Muscle of leg (tissue), 11 donors: ENCODE data around the gene ITGB6. TPM values are rescaled to one million over a fixed set of nuclear protein-coding genes. Genes with fewer than 3 reads are reported as not detected.
"Not testable (repeated sequence)": the region's sequence is repeated elsewhere in the genome, so short reads cannot be mapped to it uniquely, and the experiment has no call there.

Experiments
- DNase-seq: peaks from one replicate; pipeline ENCODE4 v3.0.0; 2013
- H3K27ac ChIP-seq: one replicate; pipeline ENCODE4 v1.5.1; 2013; ENCODE audit warnings: mild to moderate bottlenecking, low read length, control low read depth
- H3K27me3 ChIP-seq: one replicate; pipeline ENCODE4 v1.6.1; 2013; ENCODE audit warnings: low read length; ENCODE audit not compliant: control insufficient read depth, insufficient read depth
- H3K36me3 ChIP-seq: one replicate; pipeline ENCODE4 v1.6.1; 2013; ENCODE audit warnings: low read length; ENCODE audit not compliant: control insufficient read depth, insufficient read depth
- H3K4me1 ChIP-seq: one replicate; pipeline ENCODE4 v1.6.1; 2013; ENCODE audit warnings: low read length; ENCODE audit not compliant: control insufficient read depth, insufficient read depth
- H3K4me3 ChIP-seq: one replicate; pipeline ENCODE4 v1.5.1; 2013; ENCODE audit warnings: low read length, control low read depth
- H3K9me3 ChIP-seq: replicated peaks from 2 replicates; pipeline ENCODE4 v1.6.1; 2013; ENCODE audit warnings: low read depth, low read length; ENCODE audit not compliant: control insufficient read depth
- WGBS: methylation state at CpG from one replicate; pipeline ENCODE4 v1.1.5; 2013; ENCODE audit warnings: missing lambda C conversion rate; ENCODE audit not compliant: insufficient coverage; 5-methylcytosine and 5-hydroxymethylcytosine counted together
- polyA plus RNA-seq, 8 donors: library from polyadenylated mRNA; unstranded; fragments of 120-200 nt; gene quantifications; one replicate each; pipeline versions ENCODE4 v1.2.1 to v1.2.3, GENCODE V29; 2013; ENCODE audit warnings: inconsistent platforms in 1 of 8, low replicate concordance in 1 of 8; ENCODE audit not compliant: insufficient read length in 8 of 8, insufficient read depth in 1 of 8
- total RNA-seq: library from RNA; stranded (reverse); fragments of 120-200 nt; gene quantifications from one replicate; pipeline ENCODE4 v1.2.4, GENCODE V29; 2013

Gene ITGB6
- total and polyA plus RNA-seq, 9 donors: 31.9 to 60.0 (median 37.7) TPM

DNA sequence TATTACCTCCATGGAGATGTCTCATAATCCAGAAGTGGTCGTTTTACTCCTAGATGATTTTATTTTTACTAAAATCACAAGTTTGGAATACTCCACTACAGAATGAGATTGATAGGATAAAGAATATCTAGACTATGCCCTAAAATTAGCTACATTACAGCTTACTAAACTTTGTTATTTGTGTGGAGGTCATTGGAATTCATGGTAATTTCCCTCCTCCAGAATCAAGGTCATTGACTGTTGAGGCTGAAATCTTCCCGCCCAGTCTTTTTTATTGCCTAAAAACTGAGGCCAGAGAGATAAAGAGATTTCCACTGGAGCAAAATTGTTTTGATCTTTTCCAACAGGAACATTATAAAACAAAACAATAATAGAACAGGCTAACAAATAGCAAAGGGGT, 35.0 kb downstream of the ITGB6 start:
- no peak overlapping the region for H3K27ac ChIP-seq
- H3K4me3 ChIP-seq: no peak overlapping the region
- H3K9me3 ChIP-seq: no peaks in the 10 kb centered on the region
- no CpG with 5 or more reads among the region's 2 CpGs for WGBS
- no peaks in the 10 kb centered on the region for H3K27me3 ChIP-seq
- H3K36me3 ChIP-seq: no peaks in the 10 kb centered on the region
- H3K4me1 ChIP-seq: no peaks in the 10 kb centered on the region
- no peak for DNase-seq

GRCh38 chr2:160157861-160158829, 41.9 kb downstream of the ITGB6 start:
- 52% methylated on average over 7 of the region's 13 CpGs for WGBS
- Histone ChIP-seq H3K27ac (no peak overlapping the region), H3K4me1 (no peaks in the 10 kb centered on the region), H3K27me3 (no peaks in the 10 kb centered on the region), H3K9me3 (no peaks in the 10 kb centered on the region), H3K36me3 (no peaks in the 10 kb centered on the region), H3K4me3 (no peak overlapping the region)
- DNase-seq: peak; percentile 21

- H3K4me1 ChIP-seq: no peaks in the 10 kb centered on the region
- no peaks in the 10 kb centered on the region for H3K27me3 ChIP-seq
- 80% methylated on average over 1 of the region's 2 CpGs for WGBS
- no peaks in the 10 kb centered on the region for H3K9me3 ChIP-seq
- DNase-seq: no peak
- no peak overlapping the region for H3K27ac ChIP-seq
- no peaks in the 10 kb centered on the region for H3K36me3 ChIP-seq
- H3K4me3 ChIP-seq: no peak overlapping the region
Observed at GRCh38 chr2:160156665-160157064, 43.4 kb downstream of the ITGB6 start.

DNA sequence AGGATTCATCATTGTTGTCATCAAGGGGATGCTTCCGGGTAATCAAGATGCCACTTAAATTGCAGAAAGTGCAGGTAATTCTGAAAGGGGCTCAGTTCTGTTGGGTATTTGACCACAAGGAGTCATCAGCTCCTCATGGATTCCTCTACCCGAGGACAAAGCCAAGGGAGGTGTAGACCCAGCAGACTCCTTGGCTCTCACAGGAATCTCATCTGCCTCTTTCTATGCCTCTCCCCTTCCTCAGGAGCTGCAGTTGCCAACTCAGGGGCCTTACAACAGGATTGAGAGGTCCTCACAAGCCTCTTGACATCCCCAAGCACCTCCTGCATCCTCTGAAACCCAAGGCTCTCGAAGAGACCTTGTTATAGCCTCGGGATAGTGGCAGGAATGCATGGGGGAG, 44.0 kb downstream of the ITGB6 start:
- DNase-seq: no peak
- no peaks in the 10 kb centered on the region for H3K27me3 ChIP-seq
- 60% methylated on average over 1 of the region's 4 CpGs for WGBS
- no peaks in the 10 kb centered on the region for H3K36me3 ChIP-seq
- no peak overlapping the region for H3K27ac ChIP-seq
- H3K9me3 ChIP-seq: no peaks in the 10 kb centered on the region
- no peak overlapping the region for H3K4me3 ChIP-seq
- no peaks in the 10 kb centered on the region for H3K4me1 ChIP-seq

DNA sequence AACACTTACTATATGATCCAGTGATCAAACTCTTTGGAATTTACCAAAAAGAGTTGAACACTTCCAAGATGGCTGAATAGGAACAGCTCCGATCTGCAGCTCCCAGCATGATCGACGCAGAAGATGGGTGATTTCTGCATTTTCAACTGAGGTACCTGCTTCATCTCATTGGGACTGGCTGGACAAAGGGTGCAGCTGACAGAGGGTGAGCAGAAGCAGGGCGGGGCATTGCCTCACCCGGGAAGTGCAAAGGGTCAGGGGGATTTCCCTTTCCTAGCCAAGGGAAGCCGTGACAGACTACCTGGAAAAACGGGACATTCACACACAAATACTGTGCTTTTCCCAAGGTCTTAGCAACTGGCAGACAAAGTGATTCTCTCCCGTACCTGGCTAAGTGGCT, 51.7 kb downstream of the ITGB6 start:
- not testable (repeated sequence) for H3K9me3 ChIP-seq, H3K36me3 ChIP-seq, H3K4me1 ChIP-seq, H3K27ac ChIP-seq, H3K4me3 ChIP-seq, H3K27me3 ChIP-seq, DNase-seq
- 74% methylated on average over 6 of the region's 8 CpGs for WGBS

DNA sequence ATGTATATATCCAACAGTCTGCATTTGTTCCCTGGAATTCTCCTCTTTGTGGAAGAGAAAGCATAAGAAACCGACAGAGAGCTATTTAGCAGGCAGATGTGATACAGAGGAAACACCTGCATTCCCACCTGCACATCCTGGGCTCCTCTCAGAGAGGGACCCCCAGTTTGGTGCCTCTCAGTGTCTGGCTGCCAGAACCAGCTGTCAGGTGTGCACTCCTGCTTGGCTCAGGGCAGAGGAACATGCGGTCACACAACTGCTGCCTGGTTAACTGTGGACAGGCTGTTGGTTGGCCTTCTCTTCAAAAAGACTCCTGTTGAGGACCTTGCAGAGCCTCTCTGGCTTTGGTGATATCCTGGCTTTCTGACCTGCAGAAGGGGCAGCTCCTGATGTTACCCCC, 54.6 kb downstream of the ITGB6 start:
- H3K27ac ChIP-seq: no peak overlapping the region
- 55% methylated on average over 1 of the region's 2 CpGs for WGBS
- H3K27me3 ChIP-seq: no peaks in the 10 kb centered on the region
- DNase-seq: no peak
- H3K4me3 ChIP-seq: no peak overlapping the region
- no peaks in the 10 kb centered on the region for H3K4me1 ChIP-seq
- H3K9me3 ChIP-seq: no peaks in the 10 kb centered on the region
- H3K36me3 ChIP-seq: no peaks in the 10 kb centered on the region

- Histone ChIP-seq H3K36me3 (no peaks in the 10 kb centered on the region), H3K27me3 (no peaks in the 10 kb centered on the region), H3K4me3 (no peak overlapping the region), H3K9me3 (no peaks in the 10 kb centered on the region), H3K4me1 (no peaks in the 10 kb centered on the region), H3K27ac (no peak overlapping the region)
- no peak for DNase-seq
- WGBS: 54% methylated on average over 6 of the region's 9 CpGs
Observed at GRCh38 chr2:160144280-160144990, 55.6 kb downstream of the ITGB6 start.

DNA sequence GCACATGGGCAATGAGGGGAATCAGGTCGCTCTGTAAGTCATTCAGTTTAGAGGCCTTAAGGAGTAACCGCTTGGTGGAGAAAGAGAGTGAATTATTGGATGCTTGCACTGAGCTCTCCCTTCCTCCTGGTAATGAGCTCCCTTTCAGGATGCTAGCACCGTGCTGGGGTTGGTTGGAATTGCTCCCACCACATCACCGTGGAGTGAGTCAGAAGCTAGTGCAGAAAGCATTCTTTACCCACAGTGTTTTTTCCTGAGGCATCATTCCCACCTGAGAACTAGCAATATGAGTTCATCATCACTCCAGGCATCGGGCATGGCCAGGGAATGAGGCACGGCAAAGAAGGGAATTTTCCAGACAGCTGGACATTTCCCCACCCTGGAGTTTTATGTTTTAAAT, 57.6 kb downstream of the ITGB6 start:
- DNase-seq: no peak
- no peaks in the 10 kb centered on the region for H3K9me3 ChIP-seq
- H3K4me3 ChIP-seq: no peak overlapping the region
- no peaks in the 10 kb centered on the region for H3K4me1 ChIP-seq
- H3K27ac ChIP-seq: no peak overlapping the region
- 80% methylated on average over 3 of the region's 6 CpGs for WGBS
- H3K36me3 ChIP-seq: peaks cover 3% of the 10 kb centered on the region
- no peaks in the 10 kb centered on the region for H3K27me3 ChIP-seq

DNA sequence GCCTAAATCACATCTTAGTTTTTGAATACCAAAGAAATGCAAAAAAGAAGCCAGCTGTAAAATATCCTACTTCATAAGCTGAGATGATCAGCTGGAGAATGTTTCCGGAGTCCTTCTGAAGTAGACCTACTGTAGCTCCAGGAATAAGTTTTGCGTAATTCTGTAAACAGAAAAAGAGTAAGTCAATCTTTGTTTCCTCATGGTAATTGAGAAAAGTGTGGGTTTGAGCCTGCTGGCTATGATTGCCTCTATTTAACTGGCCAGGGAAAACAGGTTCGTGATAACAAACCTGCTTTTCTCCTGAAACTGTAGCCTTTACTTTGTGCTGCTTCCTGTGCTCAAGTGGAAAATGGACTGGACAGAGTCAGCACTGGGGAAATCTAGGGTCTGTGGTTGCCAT, 58.2 kb downstream of the ITGB6 start:
- Histone ChIP-seq H3K9me3 (no peaks in the 10 kb centered on the region), H3K4me3 (no peak overlapping the region), H3K27ac (no peak overlapping the region), H3K36me3 (peaks cover 6% of the 10 kb centered on the region), H3K4me1 (no peaks in the 10 kb centered on the region), H3K27me3 (no peaks in the 10 kb centered on the region)
- DNase-seq: no peak
- 100% methylated on average over 1 of the region's 3 CpGs for WGBS

- Histone ChIP-seq H3K36me3 (peaks cover 6% of the 10 kb centered on the region), H3K27me3 (no peaks in the 10 kb centered on the region), H3K27ac (no peak overlapping the region), H3K9me3 (no peaks in the 10 kb centered on the region), H3K4me1 (no peaks in the 10 kb centered on the region), H3K4me3 (no peak overlapping the region)
- WGBS: 83% methylated on average over 1 of the region's 4 CpGs
- no peak for DNase-seq
Observed at GRCh38 chr2:160141419-160141818, 58.7 kb downstream of the ITGB6 start.
